Activated CD4-positive, CD25-positive, alpha-beta regulatory T cell (primary cell): ENCODE data around the gene CHST13.
A peak's percentile ranks its signal among the peaks of the same experiment; 100 is the strongest.

Experiments
- DNase-seq, 4 experiments: peaks; one replicate each; lab custom pipeline; 2025; lab: John Stamatoyannopoulos, UW

CHST13 gene, protein sequence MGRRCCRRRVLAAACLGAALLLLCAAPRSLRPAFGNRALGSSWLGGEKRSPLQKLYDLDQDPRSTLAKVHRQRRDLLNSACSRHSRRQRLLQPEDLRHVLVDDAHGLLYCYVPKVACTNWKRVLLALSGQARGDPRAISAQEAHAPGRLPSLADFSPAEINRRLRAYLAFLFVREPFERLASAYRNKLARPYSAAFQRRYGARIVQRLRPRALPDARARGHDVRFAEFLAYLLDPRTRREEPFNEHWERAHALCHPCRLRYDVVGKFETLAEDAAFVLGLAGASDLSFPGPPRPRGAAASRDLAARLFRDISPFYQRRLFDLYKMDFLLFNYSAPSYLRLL

DNA sequence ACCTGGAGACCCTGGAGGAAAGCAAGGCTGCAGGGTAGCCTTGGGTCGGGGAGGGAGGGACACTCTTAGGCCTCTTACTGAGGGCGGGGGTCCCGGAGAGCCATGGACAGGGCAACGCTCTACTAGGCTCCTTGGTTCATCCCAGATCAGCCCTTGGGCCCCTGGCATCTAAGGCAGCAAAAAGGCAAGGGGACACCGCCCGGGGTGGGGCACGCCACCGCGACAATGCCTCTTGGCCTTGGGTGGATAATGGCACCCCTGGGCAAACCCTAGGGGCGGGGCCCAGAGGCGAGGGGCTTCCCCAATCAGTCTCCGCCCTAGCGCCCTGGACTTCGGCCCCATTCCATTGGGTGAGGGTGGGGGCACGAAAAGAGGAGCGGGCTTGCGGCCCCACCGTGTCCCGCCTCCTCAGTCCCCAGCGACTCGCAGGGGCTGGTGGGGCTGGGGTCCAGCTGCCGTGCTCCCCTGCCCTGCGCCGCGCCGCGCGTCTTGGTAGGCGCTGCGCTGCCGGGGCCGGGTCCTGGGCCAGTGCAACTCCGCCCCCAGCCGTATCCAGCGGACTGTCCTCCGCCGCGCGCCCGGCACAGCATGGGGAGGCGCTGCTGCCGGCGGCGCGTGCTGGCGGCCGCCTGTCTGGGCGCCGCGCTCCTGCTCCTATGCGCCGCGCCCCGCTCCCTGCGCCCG, at the start of gene CHST13:
TSS of gene CHST13 (plus strand) at position 411 of the 684 bp plus-strand sequence. CDS start at position 589, 178 bp downstream.
- DNase-seq, result no peak

DNA sequence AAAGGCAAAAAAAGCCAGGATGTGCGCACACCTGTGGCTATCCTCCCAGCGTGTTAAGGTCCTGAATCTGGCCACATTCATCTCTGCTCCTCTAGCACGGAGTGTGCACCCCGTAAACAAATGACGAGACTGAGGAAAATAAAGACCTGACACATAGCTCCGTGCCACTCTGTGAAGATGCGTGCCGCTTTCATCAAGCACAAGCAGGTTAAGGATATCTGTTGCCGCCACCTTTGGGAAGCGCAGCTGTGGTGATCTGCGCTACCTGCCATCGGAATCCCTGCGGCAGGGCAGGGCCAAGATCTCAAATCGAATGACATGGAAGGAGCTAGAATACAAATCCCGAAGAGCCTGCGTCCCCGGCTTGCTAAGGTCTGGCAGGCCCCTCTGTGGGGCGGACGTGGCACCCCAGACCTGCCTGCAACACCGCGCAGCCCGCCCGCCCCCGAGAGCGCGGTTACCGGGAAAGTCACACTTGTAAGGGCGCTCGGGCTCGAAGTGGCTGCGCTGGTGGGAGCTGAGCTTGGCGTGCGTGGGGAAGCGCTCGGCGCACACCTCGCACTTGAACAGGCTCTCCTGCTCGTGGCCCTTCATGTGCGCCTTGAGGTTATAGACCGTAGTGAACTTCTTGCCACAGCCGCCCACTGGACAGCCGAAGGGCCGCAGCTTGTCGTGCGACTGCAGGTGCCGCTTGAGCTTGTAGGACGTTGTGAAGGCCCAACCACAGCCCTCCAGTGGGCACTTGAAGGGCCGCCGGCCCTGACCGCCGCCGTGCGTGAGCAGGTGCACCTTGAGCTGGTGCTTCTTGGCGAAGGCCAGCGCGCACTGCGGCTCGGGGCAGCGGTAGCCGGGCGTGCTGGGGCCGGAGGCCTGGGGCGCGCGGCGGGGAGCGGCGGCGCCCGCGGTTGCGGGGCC, 49.2 kb upstream of the CHST13 start:
- DNase-seq, result peak in 1 of 4 experiments; percentile 16

DNA sequence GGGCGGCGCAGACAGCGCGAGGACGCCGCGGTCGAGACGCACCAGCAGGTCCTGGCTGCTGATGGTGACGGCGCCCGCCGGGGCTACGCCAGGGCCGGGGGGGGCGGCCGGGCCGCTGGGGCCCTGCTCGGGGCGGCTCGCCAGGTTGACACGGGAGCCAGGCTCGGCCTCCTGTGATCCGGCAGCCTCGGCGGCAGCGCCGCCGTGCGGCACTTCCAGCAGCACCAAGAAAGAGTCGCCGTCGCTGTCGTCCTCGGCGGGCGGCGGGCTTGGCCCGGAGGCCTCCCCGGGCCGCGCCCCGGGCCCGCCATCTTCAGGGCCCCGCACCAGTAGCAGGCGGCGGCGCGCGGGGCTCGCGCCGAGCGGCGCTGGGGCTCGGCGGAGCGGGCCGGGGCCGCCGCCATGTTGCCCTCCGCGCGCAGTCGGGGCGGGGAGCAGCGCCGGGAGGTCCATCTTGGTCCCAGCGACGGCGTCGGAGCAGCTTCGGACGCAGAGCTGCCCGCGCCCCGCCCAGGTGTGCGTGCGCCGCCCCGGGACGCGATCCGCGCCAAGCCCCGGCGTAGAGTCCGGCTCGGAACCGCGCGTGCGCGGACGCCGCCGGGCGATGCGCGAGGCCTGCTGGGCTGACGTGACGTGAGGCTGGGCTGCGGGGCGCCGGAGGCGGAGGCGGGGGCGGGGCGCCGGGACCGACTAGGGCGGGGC, 48.4 kb upstream of the CHST13 start, which contains the start of gene ZXDC:
TSS of gene ZXDC (minus strand) at position 479 of the 702 bp plus-strand sequence. CDS start at position 453, 26 bp downstream.
- DNase-seq, result peak; percentile 80 to 94 (median 86)

DNA sequence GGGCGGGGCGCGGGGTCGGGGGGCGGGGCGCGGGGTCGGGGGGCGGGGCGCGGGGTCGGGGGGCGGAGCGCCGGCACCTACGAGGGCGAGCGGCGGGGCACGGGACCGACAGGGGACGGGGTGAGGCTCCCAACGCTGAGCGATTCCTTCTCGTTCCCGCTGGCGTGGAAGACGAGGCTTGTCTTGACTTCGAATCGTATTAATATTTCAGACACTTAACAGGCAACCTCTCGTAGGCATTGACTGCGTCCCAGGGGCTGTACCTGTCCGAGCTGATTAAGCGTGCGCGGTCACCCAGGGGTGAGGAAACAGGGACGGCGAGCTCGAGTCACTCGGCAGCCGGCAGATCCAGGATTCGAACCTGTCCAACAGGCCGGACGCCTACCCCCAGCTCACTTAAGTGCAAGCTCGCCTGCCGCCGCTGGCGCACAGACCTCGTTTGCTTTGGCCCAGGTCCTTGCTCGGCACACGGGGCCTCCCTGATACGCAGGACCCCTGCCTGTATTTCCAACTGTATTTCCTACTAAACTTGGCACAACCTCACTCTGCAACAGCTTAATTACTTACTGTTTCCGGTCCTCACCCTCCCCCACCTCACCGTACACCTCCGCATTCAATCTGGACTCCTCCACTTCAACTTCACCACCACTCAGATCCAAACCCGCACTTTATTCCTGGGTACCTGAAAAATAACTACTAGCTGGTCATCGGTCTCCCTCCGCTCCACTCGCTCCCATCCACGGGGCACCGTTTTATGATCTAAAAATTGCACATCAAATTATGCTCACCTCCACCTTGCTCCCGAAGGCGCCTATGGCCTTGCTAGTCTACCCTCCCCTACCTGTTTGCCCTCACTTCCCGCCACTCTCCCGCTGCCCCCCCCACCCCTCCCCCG, 47.5 kb upstream of the CHST13 start:
- peak in 1 of 4 experiments; percentile 43 for DNase-seq

DNA sequence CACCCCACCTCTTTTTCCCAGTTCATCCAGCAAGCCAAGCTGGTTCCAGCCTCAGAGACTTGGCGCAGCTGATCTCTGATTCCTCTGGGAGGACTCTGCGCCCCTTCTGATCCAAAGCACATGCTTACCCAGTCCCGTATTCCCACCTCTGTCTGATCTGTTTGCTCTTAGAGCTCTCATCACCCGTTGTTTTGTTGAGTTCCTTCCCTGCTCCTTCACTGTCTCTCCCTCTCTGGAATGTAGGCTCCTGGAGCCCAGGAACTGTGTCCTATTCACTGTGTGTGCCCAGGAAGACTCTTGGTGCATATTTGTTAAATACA, 46.9 kb upstream of the CHST13 start:
- DNase-seq, result no peak

DNA sequence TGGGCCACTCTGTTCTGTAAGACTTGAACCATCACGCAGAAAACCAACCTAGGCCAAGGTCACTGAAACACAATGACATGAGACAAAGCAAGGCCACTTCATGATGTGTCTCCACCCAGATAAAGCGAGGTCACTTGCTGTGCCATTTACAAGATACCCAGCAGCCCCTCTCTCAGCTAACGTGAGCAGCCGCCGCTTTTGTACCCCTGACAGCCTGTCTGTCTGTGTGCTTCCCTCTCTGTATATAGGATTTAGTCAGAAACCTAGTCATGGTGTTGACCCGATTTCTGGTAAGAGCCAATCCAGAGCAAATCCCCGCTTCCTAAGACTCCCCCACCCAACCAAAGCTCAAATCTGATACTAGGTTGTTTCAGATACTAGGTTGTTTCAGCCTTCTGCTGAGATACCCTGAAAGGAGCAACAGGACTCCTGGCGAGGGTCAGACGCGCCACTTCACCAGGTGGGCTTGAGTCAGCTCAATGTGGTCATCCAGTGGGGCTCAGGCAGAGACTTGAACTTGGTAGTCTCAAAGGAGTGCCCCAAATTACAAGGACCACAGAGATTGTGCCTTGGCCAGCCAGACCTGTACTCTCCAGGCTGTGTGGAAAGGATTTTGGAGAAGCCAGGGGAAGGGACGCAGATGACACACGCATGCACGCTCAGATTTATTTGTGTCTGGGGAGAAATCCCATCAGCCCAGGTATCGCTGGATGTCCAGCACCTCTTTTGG, 45.2 kb upstream of the CHST13 start:
- no peak for DNase-seq

DNA sequence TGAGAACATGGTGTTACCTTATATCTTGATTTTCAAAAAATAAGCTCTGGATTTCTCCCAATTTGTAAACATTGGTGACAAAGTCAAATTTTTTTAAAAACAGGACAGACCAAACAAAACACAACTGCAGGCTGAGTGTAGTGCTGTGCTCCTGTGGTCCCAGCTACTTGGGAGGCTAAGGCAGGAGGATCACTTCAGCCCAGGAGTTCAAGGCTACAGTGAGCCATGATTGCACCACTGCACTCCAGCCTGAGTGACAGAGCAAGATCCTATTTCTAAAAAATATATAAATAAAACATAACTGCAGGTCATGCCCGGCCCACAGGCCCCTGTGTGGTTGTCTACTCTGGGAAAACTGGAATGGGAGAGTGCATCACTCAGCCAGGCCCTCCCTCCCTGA, 44.3 kb upstream of the CHST13 start:
- no peak for DNase-seq

DNA sequence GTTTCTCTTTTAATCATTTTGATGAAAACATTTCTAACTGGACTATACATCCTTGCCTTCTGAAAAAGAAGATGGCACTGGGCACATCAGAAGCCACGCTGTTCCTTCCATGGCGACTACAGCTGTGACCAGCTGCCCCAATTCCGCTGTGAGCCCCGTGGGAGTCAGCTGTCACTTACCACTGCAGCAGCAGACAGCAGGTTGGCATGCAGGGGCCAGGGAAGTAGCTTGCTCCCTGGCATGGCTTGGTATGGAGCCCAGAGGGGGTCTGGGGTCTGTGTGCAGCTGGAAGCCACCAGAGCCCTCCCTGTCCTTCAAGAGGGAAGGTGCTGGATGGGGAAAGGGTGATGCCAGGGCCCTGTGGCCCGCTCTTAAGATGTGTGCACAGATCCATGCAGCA, 43.7 kb upstream of the CHST13 start:
- DNase-seq, result no peak

DNA sequence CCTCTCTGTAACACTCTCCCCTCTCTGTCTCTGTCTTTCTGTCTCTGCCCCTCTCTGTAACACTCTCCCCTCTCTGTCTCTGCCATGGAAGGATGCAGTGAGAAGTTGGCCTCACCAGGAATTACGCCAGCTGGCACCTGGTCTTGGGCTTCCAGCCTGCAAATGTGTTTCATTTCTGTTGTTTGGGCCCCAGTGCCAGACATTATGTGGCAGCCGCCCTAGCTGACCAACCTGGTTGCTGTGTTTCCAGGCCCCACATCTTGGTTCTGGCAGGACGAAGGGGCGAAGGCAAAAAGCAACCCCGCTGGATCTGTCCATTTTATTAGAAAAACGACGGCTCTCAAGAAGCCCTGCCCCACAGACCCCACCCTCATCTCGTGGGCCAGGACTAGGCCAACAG, 43.1 kb upstream of the CHST13 start:
- DNase-seq, result no peak

DNA sequence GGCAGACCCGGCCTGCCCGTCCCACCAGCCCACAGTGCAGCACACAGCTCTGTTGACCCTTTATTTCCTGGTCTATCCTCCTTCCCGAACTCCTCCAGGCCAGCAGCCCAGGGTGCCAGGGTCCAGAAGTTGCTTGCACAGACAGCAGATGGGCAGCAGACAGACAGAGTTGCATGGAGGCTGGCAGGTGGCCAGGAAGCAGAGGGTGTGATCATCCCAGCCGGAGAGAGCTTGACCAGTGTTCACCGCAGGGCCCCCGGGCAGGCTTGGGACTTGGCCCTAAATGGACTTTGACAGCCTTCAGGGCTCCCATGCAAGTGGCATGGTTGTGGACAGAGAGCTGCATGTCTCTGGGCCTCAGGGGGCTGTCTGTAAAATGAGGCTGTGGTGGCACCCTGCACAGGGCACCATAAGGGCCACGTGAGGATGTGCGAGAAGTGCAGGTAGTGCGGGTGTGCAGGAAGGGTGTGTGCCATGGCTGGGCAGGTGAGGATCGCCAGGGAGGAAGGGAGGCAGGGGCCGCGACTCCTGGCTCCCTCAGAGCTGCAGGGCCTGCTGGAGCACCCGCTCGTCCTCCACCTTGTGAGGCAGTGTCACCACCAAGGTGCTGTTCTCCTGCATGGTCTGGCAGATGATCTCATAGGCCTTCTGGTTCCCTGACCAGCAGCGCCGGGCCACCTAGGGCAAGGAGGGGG, 42.0 kb upstream of the CHST13 start:
- DNase-seq, result no peak

DNA sequence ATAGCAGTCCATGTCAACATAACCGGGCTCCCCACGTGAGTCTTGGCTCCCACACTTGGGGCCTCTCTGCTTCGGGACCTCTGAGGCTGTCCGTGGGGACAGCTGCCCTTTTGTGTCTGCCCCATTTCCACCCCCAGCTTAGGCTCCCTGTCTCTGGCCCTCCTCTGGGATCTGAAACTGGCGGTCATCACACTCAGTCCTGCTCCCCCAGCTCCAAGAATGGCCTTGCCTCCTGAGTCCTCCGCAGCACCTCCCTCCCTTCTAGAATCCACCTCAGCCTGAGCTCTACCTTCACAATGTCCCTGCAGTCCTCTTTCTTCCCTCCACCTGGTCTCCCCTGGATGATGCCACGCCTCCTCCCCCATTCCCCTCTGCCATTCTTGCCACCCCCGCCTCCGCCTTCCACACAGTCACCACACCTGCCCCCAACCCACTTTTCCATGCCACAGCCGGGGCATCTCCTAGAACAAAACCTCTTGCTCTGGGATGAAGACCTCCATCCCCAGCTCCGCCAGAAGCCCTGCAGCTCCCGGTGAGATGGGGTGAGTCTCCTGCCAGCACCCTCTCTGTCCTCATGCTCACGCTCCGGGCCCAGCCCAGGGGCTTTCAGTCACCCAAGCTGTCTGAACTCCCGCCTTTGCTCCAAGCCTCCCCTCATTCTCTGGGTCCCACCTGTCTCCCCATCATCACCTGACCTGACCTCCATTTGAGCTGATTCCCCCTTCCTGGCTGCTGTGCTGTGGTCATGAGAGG, 41.3 kb upstream of the CHST13 start:
- DNase-seq, result no peak

DNA sequence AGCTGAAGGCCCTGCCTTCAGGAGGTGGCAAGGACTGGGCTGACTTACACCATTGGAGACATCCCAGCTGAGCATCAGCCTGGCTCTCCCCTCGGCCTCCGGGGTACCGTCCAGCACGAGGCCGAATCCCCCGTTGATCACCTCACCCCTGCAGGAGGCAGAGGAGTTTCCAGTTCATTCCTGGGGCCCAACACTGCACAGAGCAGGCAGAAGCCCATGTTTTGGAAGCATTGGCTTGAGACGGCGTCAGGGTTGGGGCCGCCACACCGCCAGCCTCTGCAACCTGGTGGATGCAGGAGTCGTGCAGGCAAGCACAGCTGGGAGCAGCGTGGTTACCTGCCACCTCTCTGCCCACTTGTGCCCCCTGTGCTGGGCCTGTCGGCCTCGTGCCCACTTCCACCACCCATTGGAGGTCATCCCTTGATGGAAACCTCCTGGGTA, 40.6 kb upstream of the CHST13 start:
- no peak for DNase-seq

DNA sequence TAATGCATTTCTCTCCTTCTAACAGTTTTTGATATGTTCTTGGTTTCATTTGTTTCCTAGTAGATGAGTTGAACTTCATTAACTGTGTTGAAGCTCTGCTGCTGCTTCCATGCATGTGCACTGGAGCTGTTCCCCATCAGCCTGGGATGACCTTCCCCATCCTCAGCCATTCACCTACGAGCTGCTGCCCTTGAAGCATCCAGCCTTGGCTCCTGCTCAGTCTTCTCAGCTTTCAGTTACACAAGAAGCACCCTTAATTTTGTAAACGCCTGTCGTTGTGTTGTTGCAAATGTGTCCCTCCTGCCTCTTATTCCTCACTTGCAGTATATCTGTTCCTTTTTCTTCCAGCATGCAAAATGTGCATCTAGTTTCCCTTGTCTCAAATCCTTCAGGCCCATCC, 39.8 kb upstream of the CHST13 start:
- no peak for DNase-seq

DNA sequence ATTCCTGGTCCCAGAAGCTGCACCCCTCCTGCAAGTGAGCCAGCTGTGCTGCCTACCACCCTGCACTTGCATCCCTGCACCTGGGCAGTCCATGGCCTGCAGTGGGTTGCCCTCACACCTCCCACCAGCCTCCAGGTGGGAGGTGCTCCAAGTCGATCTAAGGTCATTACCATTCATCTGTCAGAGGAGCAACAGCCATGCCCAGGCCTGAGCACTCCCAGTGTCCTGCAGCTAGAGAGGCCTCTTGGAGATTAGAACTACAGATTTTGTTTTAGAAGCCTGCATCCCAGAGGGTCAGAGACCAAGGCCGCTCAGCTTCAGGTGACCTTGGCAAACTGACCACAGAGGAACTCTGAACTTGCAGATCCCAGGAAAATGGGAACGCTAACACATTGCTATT, 39.3 kb upstream of the CHST13 start:
- no peak for DNase-seq

DNA sequence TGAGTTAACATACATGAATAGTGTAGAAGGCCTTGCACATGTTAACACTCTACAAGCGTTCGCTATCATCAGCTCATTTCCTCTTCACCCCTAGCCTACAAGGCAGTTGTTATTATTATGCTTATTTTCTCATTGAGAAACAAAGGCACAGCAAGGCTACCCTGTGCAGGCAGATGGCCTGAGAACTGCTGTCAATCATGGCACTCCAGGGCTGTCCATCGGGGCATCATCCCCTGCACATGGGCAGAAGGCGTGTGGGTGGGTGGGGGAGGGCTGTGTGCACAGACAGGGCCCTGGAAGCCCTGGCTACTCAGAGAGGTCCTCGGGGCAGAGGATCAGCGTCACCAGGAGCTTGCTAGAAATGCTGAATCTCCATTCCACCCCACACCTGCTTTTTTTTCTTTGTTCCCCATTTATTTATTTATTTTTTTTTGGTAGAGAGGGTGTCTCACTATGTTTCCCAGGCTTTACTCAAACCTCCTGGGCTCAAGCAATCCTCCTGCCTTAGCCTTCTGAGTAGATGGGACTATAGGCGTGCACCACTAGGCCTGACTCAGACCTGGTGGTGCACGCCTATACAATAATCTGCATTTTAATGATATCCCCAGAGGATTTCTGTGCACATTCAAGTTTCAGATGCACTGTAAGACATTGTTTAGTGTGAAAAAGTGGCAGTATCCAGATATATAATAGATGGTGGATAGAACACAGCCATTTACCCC, 38.6 kb upstream of the CHST13 start:
- no peak for DNase-seq

DNA sequence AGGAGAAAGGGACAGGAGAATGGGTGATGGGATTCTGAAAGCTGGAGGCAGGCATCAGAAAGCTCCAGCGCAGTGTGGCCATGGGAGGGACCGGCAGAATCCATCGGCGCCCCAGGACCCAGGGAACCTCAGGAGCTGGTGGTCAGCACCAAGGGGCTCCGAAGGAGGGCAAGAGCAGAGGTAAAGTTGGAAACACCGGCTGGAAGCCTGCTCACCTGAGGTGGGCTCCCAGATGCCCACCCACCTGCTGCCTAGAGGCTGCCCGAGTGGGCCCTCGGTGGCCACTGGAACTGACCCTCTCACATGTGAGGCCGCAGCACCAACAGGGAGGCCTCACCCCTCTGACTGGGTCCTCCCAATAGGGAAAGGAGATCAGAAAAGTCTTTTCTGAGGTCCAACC, 38.0 kb upstream of the CHST13 start:
- DNase-seq, result no peak

DNA sequence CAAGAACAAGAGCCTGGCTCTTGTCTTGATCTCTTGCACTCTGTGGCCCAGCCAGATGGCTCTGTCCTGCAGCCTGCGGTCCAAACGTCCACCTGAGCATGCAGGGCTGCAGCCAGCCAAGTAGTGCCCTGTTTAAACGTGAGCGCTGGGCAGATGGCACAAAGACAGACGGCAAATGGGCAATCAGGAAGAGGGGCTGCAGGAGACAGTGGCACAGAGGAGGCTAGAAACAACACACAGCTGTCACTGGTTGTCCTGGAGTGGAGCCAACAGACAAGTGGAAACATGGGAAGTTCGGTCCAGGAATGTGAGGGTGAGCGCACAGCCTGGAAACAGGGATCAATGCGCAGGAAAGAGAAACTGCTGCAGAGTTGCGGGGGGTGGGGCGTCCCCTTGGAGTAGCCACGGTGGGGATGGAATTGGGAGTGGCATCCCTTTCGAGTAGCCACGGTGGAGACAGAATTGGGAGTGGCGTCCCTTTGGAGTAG, 37.6 kb upstream of the CHST13 start:
- no peak for DNase-seq
